Loucy (cell line): ENCODE results near the gene MISP3.

ENCODE experiments used
- H2AFZ ChIP-seq: fragments of 200-600 bp; sonication (generic); 2 replicates; pipeline ENCODE4 v1.6.0; 2016; ENCODE audit warnings: antibody characterized with exemption, mild to moderate bottlenecking, low read length, moderate library complexity
- H3F3A ChIP-seq: fragments of 200-600 bp; 2 replicates; pipeline ENCODE4 v1.6.0; 2016; ENCODE audit warnings: antibody characterized with exemption, low read depth, mild to moderate bottlenecking
- H3K27me3 ChIP-seq: fragments of 200-600 bp; sonication (generic); 2 replicates; pipeline ENCODE4 v1.6.1; 2014; ENCODE audit warnings: low read length, mild to moderate bottlenecking; ENCODE audit not compliant: insufficient read depth, poor library complexity, severe bottlenecking
- H3K36me3 ChIP-seq: fragments of 200-600 bp; sonication (generic); 2 replicates; pipeline ENCODE4 v1.6.1; 2016; ENCODE audit warnings: low read length; ENCODE audit not compliant: insufficient read depth
- H3K4me1 ChIP-seq: fragments of 200-600 bp; sonication (generic); 2 replicates; pipeline ENCODE4 v1.5.1; 2014; ENCODE audit warnings: low read length, mild to moderate bottlenecking; ENCODE audit not compliant: insufficient read depth, poor library complexity, severe bottlenecking
- H3K4me2 ChIP-seq: fragments of 200-600 bp; sonication (generic); 2 replicates; pipeline ENCODE4 v1.6.0; 2014; ENCODE audit warnings: antibody characterized with exemption, low read length, low read depth, mild to moderate bottlenecking; ENCODE audit not compliant: poor library complexity, severe bottlenecking
- H3K4me3 ChIP-seq: fragments of 200-600 bp; sonication (generic); 2 replicates; pipeline ENCODE4 v1.5.1; 2014; ENCODE audit warnings: low read length, mild to moderate bottlenecking, mixed read lengths; ENCODE audit not compliant: poor library complexity, severe bottlenecking
- H3K79me2 ChIP-seq: fragments of 200-600 bp; sonication (generic); 2 replicates; pipeline ENCODE4 v1.6.1; 2014; ENCODE audit warnings: low read length; ENCODE audit not compliant: insufficient read depth
- H3K9ac ChIP-seq: fragments of 200-600 bp; sonication (generic); 2 replicates; pipeline ENCODE4 v1.6.0; 2014; ENCODE audit warnings: mild to moderate bottlenecking, low read depth, low read length, moderate library complexity; ENCODE audit not compliant: poor library complexity, severe bottlenecking
- H3K9me2 ChIP-seq: fragments of 200-600 bp; sonication (generic); replicated peaks from 2 replicates; pipeline ENCODE4 v1.6.1; 2016; ENCODE audit warnings: low read depth, low read length, mixed read lengths
- H3K9me3 ChIP-seq: fragments of 200-600 bp; sonication (generic); 2 replicates; pipeline ENCODE4 v1.6.1; 2014; ENCODE audit warnings: mild to moderate bottlenecking, antibody characterized with exemption, low read length, low read depth; ENCODE audit not compliant: insufficient read depth
- H4K20me1 ChIP-seq: fragments of 200-600 bp; sonication (generic); 2 replicates; pipeline ENCODE4 v1.6.0; 2014; ENCODE audit warnings: antibody characterized with exemption, low read length, mild to moderate bottlenecking; ENCODE audit not compliant: insufficient read depth, poor library complexity, severe bottlenecking
- CTCF ChIP-seq: fragments of 200-600 bp; sonication (generic); conservative IDR thresholded peaks from 2 replicates; pipeline ENCODE4 v1.5.1; 2014; ENCODE audit warnings: mild to moderate bottlenecking, antibody characterized with exemption, low read length
- EZH2phosphoT487 ChIP-seq: fragments of 200-600 bp; IDR thresholded peaks from 2 replicates; pipeline ENCODE4 v1.6.1; 2018; ENCODE audit warnings: antibody characterized with exemption, mild to moderate bottlenecking, moderate library complexity, borderline replicate concordance

Gene MISP3

GRCh38 chr19:14073925-14074838, 1.6 kb downstream of the MISP3 start:
- H3F3A ChIP-seq: no peaks in the 10 kb centered on the region
- no peaks in the 10 kb centered on the region for H3K27me3 ChIP-seq
- peaks cover 17% of the 10 kb centered on the region for H3K4me1 ChIP-seq
- TF ChIP-seq CTCF (no peak), EZH2phosphoT487 (no peak)
- H3K9ac ChIP-seq: peak overlapping the region; percentile 79
- H3K36me3 ChIP-seq: no peaks in the 10 kb centered on the region
- peak overlapping the region; percentile 97 for H3K4me2 ChIP-seq
- no peaks in the 10 kb centered on the region for H3K9me2 ChIP-seq
- H4K20me1 ChIP-seq: no peaks in the 10 kb centered on the region
- H3K4me3 ChIP-seq: peak overlapping the region; percentile 84
- H3K9me3 ChIP-seq: no peaks in the 10 kb centered on the region
- peaks cover 8% of the 10 kb centered on the region; the same call in 1 of the 2 replicates for H3K79me2 ChIP-seq
- peak overlapping the region; percentile 95 for H2AFZ ChIP-seq

- no peaks in the 10 kb centered on the region for H3K9me3 ChIP-seq
- no peaks in the 10 kb centered on the region for H3K27me3 ChIP-seq
- H2AFZ ChIP-seq: no peak overlapping the region
- H4K20me1 ChIP-seq: no peaks in the 10 kb centered on the region
- H3K79me2 ChIP-seq: peaks cover 8% of the 10 kb centered on the region; the same call in 1 of the 2 replicates
- no peaks in the 10 kb centered on the region for H3K36me3 ChIP-seq
- H3F3A ChIP-seq: no peaks in the 10 kb centered on the region
- H3K4me2 ChIP-seq: no peak overlapping the region
- H3K4me3 ChIP-seq: no peak overlapping the region
- no peak overlapping the region for H3K9ac ChIP-seq
- peaks cover 27% of the 10 kb centered on the region for H3K4me1 ChIP-seq
- no peaks in the 10 kb centered on the region for H3K9me2 ChIP-seq
- TF ChIP-seq EZH2phosphoT487: no peak
- TF ChIP-seq CTCF: no peak
These were observed 5.8 kb downstream of the MISP3 start for GRCh38 chr19:14078411-14078810.

GRCh38 chr19:14080887-14081796, 8.6 kb downstream of the MISP3 start:
- H3K9ac ChIP-seq: peak overlapping the region; percentile 86
- no peaks in the 10 kb centered on the region for H4K20me1 ChIP-seq
- H3K9me3 ChIP-seq: no peaks in the 10 kb centered on the region
- H3F3A ChIP-seq: no peaks in the 10 kb centered on the region
- no peaks in the 10 kb centered on the region for H3K36me3 ChIP-seq
- no peaks in the 10 kb centered on the region for H3K27me3 ChIP-seq
- H2AFZ ChIP-seq: peak overlapping the region; percentile 88
- TF ChIP-seq EZH2phosphoT487: no peak
- no peak for TF ChIP-seq CTCF
- peaks cover 20% of the 10 kb centered on the region for H3K4me1 ChIP-seq
- peak overlapping the region; percentile 82 for H3K4me2 ChIP-seq
- H3K79me2 ChIP-seq: no peaks in the 10 kb centered on the region
- peak overlapping the region; percentile 83 for H3K4me3 ChIP-seq
- H3K9me2 ChIP-seq: no peaks in the 10 kb centered on the region
